HG03095 (cell line): ENCODE measurements around the gene ATG10.
"Not testable (repeated sequence)": the region's sequence is repeated elsewhere in the genome, so short reads cannot be mapped to it uniquely, and the experiment has no call there.

Experiments
- ATAC-seq: cut with Tn5 transposase; IDR thresholded peaks from one replicate; pipeline ENCODE4 v1.9.1; 2021; ENCODE audit warnings: moderate library complexity; ENCODE audit not compliant: unreplicated experiment

ATG10 gene

DNA sequence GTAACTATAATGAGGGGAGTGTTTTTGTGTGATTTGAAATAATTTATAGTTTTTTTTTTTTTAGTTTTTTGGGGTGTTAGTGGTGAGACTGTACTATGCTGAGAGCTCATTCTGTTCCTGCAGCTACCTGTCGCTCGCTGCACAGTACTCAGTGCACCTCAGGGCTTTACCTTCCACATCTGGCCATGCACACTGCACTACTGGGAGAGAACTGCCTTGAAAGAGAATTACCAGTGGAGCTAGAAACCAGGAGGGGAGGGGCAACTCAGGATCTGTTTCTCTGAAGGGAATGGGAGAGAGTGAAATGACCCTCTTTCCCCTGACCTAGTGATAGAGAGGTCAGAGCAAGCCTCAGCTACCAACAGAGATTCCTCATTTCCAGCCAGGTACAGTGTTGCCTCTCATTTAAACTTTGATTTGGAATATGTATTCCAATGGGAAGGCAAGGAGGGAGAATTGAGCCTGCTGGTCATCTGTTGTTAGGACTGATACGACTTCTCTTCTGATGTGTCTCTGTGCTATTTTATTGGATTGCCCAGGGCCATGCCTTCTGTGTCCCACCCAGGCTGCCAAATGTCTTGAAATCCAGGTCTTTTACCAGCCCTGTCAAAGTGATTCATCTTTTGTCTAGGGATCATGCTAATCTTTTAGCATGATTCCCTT is 8.9 kb downstream of the ATG10 start:
- no peak for ATAC-seq

DNA sequence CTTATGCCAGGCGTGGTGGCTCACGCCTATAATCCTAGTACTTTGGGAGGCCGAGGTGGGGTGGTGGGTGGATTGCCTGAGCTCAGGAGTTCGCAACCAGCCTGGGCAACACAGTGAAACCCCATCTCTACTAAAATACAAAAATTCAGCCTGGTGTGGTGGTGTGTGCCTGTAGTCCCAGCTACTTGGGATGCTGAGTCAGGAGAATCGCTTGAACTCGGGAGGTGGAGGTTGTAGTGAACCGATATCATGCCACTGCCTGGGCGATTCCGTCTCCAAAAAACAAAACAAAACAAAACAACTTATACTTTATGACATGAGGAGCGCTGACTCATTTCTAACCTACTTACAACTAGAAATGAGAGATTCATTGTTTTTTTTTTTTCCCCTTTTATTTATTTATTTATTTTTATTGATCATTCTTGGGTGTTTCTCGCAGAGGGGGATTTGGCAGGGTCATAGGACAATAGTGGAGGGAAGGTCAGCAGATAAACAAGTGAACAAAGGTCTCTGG is 10.4 kb downstream of the ATG10 start:
- not testable (repeated sequence) for ATAC-seq

DNA sequence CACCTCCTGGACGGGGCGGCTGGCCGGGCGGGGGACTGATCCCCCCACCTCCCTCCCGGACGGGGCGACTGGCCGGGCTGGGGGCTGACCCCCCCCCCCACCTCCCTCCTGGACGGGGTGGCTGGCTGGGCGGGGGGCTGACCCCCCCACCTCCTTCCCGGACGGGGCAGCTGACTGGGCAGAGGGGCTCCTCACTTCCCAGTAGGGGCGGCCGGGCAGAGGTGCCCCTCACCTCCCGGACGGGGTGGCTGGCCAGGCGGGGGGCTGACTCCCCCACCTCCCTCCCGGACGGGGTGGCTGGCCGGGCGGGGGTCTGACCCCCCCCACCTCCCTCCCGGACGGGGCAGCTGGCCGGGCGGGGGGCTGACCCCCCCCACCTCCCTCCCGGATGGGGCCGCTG is 11.3 kb downstream of the ATG10 start:
- ATAC-seq, result not testable (repeated sequence)

DNA sequence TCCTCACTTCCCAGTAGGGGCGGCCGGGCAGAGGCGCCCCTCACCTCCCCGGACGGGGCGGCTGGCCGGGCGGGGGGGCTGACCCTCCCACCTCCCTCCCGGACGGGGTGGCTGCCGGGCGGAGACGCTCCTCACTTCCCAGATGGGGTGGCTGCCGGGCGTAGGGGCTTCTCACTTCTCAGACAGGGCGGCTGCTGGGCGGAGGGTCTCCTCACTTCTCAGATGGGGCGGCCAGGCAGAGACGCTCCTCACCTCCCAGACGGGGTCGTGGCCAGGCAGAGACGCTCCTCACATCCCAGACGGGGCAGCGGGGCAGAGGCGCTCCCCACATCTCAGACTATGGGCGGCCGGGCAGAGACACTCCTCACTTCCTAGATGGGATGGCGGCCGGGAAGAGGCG is 11.7 kb downstream of the ATG10 start:
- not testable (repeated sequence) for ATAC-seq

DNA sequence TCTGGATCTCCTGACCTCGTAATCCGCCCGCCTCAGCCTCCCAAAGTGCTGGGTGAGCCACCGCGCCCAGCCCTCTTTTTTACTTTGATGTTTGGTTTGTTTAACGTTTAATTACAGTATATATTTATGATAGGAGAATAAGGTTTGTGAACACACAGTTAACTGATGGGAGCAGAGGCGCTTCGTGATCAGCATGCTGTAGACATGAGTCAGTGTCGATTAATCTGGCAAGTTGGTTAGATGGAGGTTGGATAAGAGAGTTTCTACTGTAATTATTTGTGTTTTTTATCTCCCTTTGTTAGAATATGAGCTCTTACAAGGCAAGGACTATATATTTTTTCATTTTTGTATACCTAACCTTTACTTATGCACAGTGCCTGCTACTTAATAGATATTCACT is 14.3 kb downstream of the ATG10 start:
- ATAC-seq, result no peak

DNA sequence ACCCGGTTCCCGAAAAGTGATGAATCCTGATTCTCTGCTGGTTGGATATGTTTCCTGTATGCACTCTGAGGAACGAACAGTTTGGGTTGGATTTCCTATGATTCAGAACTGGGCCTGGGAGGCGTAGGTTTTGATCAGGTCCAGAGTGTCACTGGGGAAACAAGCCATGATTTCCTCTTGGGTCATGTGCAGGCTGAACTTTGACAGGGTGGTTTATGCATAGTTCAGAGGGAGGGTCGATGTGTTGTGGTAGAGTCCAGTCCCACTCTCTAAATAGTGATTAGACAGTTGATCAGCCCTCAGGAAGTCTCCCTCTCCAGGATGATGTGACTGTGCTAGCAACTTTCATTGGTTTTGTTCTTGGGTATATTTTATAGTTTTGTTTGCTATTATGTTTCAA is 17.4 kb downstream of the ATG10 start:
- no peak for ATAC-seq

DNA sequence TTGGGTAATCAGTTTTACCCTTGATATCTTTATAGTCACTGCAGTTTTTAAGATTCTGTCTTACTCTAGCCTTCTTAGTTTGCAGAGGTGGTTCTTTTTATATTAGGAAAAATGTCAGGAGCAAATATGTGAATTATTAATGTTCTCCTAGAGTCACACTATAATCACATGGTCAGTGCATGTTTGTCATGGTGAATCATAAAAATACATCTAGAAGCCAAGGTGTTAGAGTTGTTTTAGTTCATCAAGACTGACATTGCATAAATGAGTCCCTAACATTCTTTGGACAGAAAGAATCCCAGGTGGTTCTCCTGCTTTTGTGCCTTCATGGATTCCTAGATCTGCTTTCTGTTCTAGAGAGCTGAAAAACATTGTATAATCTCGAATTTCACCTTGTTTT is 22.9 kb downstream of the ATG10 start:
- no peak for ATAC-seq

DNA sequence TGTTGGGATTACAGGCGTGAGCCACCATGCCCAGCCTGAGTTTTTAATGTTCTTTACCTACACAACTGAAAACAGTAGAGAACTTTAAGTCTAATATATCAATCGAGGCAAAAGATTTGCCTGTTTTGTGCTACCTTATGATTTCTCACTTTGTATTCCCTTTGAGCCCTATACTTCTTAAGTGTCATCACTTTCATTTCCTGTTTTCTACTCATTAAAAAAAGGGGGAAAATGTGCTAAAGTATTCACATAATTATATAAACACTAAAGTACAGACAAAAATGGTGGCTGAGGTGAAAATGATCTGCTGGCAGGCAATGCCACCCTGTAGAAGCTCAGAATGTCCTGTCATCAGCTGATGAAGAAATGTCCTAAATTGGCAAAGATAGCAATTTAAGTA is 23.6 kb downstream of the ATG10 start:
- no peak for ATAC-seq

DNA sequence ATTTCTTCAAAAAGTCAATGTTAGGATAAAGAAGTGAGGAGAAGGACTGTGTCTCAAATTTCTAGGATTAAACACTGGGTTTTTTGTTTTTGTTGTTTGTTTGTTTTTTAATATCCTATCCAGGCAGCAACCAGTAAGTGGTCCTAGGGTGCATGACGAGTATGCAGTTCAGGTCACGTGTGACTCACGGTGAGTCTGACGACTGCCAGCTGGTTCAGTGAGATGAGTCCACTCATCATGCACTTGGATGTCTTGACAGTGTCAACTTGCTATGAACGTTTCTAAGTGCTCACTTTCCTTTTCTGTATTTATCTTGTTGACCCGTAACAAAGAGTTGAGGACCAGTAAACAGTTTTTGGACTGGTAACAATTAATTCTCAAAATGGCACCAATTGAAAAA is 32.7 kb downstream of the ATG10 start:
- no peak for ATAC-seq

DNA sequence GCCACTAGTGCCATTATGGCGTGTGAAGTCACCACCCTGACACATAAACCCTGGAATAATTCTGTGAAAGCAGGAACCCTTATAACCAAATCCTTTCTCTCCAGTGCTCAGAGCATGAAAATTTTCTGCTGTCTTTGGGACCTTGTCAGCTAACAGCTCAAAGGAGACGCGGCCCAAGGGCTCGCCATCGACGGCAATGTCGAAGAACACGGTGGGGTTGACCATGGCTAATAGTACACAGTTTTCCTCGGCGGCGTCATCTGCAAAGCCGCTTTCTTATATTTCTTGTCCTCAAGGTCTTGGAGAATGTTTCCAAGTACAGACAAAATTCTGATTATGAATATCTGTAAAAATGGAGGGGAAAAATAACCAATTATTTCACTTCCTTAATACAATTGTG is 38.0 kb downstream of the ATG10 start:
- ATAC-seq, result not testable (repeated sequence)

DNA sequence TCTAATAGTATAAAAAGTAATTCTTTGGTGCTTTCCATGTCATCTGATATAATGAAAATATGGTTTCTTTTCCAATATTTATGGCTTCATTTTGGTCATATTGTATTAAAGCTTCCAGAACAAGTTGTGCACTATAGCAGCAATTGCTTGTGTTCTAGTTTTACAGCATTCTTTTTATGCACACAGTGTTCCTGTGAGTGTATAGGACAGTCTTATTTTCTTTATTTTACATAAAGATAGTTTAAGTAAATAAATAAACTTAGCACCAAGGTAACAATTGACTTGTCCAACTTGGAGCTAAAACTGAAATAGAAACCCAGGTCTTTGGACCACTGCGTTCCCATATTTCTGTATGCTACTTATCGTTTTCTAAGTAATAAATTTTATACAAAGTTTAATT is 38.9 kb downstream of the ATG10 start:
- no peak for ATAC-seq

DNA sequence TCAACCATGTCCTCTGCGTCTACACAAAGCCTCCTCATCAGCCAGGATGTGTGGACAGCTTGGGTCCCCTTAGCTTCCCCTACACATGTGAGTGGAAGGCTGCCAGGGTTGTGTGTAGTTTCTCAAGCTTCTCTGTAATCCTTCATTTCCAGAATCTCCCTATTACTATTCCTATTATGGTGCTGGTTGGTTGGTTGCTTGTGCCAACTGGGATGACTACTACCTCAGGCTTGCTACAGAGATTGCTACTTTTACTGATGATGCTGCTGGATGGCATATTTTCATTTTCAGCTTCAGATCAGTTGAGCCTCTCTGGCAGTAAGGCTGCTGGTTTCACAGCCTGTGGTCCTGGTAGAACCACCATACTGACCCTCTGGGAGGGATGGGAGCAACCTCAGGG is 39.9 kb downstream of the ATG10 start:
- ATAC-seq, result no peak

DNA sequence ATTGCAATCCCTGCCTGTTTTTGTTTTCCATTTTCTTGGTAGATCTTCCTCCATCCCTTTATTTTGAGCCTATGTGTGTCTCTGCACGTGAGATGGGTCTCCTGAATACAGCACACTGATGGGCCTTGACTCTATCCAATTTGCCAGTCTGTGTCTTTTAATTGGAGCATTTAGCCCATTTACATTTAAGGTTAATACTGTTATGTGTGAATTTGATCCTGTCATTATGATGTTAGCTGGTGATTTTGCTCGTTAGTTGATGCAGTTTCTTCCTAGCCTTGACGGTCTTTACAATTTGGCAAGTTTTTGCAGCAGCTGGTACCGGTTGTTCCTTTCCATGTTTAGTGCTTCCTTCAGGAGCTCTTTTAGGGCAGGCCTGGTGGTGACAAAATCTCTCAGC is 42.8 kb downstream of the ATG10 start:
- ATAC-seq, result not testable (repeated sequence)

DNA sequence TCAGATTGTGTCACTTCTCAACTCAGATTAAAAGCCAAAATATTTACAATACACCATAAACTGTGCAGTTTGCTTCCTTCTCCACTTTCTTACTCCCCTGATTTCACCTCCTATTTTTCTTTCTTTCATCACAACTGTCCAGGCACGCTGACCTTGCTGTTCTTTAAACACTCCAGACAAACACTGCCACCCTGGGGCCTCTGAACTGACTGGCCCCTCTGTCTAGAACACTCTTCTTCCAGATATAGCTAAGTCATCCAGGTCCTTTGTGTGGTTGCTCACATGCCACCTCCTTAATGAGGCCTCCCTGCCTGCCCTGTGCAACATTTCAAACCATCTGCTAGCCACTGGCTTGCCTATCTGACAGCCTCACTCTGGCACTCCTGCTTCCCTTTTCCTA is 46.6 kb downstream of the ATG10 start:
- no peak for ATAC-seq

DNA sequence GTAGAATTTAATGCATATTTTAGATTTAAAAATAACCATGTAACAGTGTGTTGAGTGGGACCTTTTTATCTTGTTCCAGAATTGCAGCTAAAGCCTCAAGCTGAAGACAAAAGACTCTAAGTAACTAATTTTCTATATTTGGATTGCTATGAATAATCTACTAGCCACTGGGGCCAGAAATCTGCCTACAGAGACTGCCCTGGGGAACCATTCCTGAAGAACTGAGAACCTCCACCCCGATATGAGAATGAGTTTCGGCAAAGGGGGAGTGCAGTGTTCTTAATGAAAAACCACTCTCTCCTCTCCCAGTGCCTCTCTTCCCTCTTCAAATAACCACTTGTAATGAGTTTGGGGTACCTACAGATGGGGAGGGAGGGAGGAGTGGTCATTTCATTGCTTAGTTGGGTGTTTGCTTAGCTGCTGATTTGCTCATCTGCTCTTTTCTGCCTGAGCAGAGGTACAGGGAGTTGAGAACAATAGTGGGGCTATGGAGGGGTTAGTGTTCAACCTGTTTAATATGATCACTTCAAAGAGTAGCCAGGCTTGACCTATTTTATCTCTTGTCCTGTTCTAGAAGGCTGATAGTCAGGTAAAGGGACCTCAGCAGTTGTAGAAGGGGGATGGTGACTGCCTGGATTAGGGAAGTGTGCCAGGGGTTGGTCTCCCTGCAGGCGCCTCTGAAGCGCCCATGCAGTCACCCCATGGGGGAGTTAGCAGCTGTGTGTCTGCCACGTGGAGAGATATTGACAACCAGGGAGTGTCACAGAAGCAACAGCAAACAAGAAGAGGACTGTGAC is 47.7 kb downstream of the ATG10 start:
- ATAC-seq, result no peak

DNA sequence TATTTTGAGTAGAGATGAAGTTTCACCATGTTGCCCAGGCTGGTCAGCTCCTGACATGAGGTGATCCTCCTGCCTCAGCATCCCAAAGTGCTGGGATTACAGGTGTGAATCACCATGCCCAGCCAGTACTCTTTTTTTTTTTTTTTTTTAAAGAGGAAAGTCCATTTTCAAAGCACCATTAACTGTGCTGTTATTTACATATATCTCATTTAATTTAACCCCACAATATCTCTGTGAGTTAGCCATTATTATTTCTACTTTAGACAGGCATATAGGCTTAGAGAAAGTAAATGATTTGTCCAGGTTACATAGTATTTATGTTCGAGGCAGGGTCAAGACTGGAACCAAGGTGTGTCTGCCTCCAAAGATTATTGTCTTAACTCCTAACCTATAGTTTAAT is 50.7 kb downstream of the ATG10 start:
- no peak for ATAC-seq

DNA sequence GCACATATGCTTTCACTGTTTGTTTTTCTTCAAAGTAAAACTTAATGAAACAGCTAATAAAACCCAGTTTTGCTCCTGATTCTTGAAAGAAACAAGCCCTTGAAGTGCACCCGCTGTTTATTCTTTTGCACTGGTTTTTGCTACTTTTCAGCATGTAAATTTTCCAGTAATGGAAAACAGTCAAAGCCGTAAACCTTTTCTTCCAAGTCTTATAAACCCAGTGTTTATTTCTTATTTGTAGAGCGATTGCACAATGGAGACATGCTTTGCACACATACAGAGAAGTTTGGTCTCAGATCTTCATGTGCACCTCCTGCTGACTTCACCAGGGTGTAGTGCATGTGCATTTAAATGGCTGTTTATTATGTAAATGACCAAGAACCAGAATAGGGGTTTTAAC is 51.8 kb downstream of the ATG10 start:
- no peak for ATAC-seq

DNA sequence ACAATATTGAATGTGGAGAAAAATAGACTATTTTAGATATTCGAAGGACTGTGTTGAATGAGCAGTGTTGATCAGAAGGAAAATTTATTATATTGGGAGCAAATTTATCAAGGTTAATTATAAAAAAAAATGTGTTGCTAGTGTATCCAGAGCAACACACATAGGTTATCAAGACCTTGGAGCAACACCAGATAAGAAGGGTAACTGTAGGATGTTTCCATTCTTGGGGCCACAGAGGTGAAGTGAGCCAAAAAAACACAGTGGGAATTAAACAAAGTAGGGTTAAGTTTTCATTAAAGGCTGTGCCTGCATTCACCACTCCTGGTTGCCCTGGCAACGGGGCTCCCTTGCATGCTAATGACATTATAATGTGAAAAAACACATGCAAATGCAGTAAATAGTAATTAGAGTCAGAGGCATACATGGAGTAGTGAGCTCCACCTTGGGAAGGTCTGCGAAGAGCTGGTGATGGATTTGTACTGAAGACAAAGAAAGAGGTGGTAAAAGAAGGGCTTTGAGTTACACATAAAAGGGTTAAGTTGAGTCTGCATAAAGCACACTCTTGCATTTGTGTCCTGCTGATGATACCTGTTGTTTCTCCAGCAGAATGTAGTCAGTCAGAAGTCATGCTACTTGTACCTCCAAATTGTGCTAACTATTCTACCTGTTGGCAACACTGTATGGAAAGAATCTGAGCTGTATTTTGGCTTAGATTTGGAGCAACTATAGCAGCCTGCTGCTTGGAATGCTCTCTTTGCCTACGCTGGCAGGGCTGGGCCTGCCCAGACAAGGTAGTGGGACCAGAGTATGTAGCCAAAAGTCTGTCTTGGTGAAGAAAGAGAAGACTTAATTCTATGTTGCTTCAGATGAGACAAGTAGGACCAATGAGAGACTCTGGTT is 59.6 kb downstream of the ATG10 start:
- ATAC-seq, result no peak

DNA sequence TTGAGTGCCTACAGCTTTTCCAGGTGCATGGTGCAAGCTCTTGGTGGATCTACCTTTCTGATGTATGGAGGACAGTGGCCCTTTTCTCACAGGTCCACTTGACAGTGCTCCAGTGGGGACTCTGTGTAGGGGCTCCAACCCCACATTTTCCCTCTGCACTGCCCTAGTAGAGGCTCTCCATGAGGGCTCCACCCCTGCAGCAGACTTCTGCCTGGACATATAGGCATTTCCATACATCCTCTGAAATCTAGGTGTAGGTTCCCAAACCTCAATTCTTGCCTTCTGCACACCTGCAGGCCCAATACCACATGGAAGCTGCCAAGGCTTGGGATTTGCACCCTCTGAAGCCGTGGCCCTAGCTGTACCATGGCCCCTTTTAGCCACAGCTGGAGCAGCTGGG is 71.1 kb downstream of the ATG10 start:
- not testable (repeated sequence) for ATAC-seq

DNA sequence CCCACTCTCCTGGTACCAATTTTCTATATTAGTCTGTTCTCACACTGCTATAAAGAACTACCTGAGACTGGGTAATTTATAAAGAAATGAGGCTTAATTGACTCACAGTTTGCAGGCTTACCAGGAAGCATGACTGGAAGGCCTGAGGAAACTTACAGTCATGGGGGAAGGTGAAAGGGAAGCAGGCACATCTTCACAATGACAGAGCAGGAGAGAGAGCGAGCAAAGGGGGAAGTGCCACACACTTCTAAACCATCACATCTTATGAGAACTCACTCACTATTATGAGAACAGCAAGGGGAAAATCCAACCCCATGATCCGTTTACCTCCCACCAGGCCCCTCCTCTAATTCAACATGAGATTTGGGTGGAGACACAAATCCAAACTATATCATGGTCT is 72.2 kb downstream of the ATG10 start:
- no peak for ATAC-seq

DNA sequence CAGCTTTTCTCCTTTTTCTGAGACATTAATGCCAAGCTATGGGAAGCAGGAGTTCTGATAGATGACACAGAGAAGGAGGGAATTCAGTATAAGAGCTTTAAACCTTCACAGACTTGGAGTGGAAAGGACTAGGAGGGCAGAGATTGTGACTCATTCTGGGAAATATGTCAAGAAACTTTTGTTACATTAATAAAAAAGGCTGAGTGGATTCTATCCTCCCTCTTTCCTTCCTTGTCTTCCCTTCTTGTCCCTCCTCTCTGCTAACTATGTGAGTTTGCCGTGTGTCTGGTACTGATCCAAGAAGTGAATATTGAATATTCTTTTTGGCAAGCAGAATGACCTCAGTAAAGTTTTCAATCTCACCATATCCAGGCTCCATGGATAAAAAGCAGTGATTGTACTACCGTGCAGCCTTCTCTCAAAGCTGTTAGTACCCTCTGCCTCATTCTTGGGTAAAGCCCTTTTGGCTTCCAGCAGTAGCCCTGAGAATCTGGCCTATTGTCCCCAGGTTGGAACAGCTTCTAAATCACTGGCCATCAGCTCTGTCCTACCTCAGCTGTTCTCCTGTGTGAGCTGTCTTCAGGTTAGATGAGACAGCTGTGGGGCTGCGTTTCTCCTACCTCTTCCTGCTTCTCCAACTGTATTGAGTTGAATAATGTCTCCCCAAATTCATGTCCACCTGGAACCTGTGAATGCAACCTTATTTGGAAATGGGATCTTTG is 73.9 kb downstream of the ATG10 start:
- ATAC-seq, result no peak
